Measurements from ENCODE around the gene DAAM2. TPM values are rescaled to one million over a fixed set of nuclear protein-coding genes. Genes with fewer than 3 reads are reported as not detected.

DAAM2 gene
- total RNA-seq, 4 donors from 2014 or later: 3.7 to 55.9 (median 11.9) TPM

- H3K9me3 ChIP-seq: no peaks in the 10 kb centered on the region
- H3K27ac ChIP-seq: peak overlapping the region in 3 of 4 donors; percentile 12 to 94 (median 42)
- intact Hi-C loops (cut with DNase I): no loop called here
- no peaks in the 10 kb centered on the region for H3K36me3 ChIP-seq
- peaks cover 0 to 5% (median 0%) of the 10 kb centered on the region in 4 donors for H3K27me3 ChIP-seq
- H3K4me1 ChIP-seq: peaks cover 0 to 83% (median 13%) of the 10 kb centered on the region in 3 donors
- WGBS, 2 donors: 78 to 80% methylated on average over 1 of the region's 1 CpG
- peak overlapping the region in 2 of 4 donors; percentile 84 to 90 for H3K4me3 ChIP-seq
- no peak for DNase-seq
- TF ChIP-seq CTCF (IDR thresholded peaks at IDR 0.05): no peak
- no peak for TF ChIP-seq POLR2A (IDR thresholded peaks at IDR 0.05)
Measured at GRCh38 chr6:39931607-39932006, 139.4 kb downstream of the DAAM2 start.

- Histone ChIP-seq H3K4me3 (peak overlapping the region in 3 of 4 donors; percentile 69 to 90 (median 84)), H3K36me3 (no peaks in the 10 kb centered on the region), H3K27me3 (peaks cover 0 to 5% (median 0%) of the 10 kb centered on the region in 4 donors), H3K9me3 (no peaks in the 10 kb centered on the region), H3K27ac (peak overlapping the region in 3 of 4 donors; percentile 85 to 94 (median 91)), H3K4me1 (peaks cover 0 to 75% (median 6%) of the 10 kb centered on the region in 3 donors)
- DNase-seq: no peak
- WGBS, 2 donors: 89 to 90% methylated on average over 8 of the region's 8 CpGs
- intact Hi-C loops (cut with DNase I): no loop called here
- TF ChIP-seq POLR2A (IDR thresholded peaks at IDR 0.05): no peak
- no peak for TF ChIP-seq CTCF (IDR thresholded peaks at IDR 0.05)
Measured at GRCh38 chr6:39932386-39932910, 140.3 kb downstream of the DAAM2 start.

- H3K27ac ChIP-seq: peak overlapping the region; percentile 73 to 94 (median 88)
- DNase-seq: no peak
- TF ChIP-seq POLR2A (IDR thresholded peaks at IDR 0.05) (no peak), CTCF (IDR thresholded peaks at IDR 0.05) (no peak)
- intact Hi-C loops (cut with DNase I): no loop called here
- H3K9me3 ChIP-seq: no peaks in the 10 kb centered on the region
- peaks cover 0 to 63% (median 3%) of the 10 kb centered on the region in 3 donors for H3K4me1 ChIP-seq
- WGBS, 2 donors: 29 to 53% methylated on average over 2 to 6 of the region's 9 CpGs
- H3K36me3 ChIP-seq: no peaks in the 10 kb centered on the region
- peaks cover 0 to 5% (median 0%) of the 10 kb centered on the region in 4 donors for H3K27me3 ChIP-seq
- H3K4me3 ChIP-seq: peak overlapping the region; percentile 56 to 90 (median 76)
Measured at GRCh38 chr6:39933669-39934130, 141.5 kb downstream of the DAAM2 start.

- no peaks in the 10 kb centered on the region for H3K36me3 ChIP-seq
- intact Hi-C loops (cut with DNase I): no loop called here
- no peak for DNase-seq
- peak within 1 kb of the TSS; percentile 73 to 94 (median 88) for H3K27ac ChIP-seq
- peak within 1 kb of the TSS; percentile 56 to 90 (median 76) for H3K4me3 ChIP-seq
- H3K27me3 ChIP-seq: peaks cover 0 to 5% (median 0%) of the 10 kb centered on the region in 4 donors
- H3K4me1 ChIP-seq: peaks cover 0 to 60% (median 3%) of the 10 kb centered on the region in 3 donors
- 3 to 20% methylated on average over 3 to 5 of the region's 46 CpGs for WGBS, 2 donors
- peak in 2 of 4 donors; percentile 44 to 52 for TF ChIP-seq POLR2A (IDR thresholded peaks at IDR 0.05)
- no peak for TF ChIP-seq CTCF (IDR thresholded peaks at IDR 0.05)
- no peaks in the 10 kb centered on the region for H3K9me3 ChIP-seq
Measured at GRCh38 chr6:39934131-39934757, 142.1 kb downstream of the DAAM2 start, which contains the start of gene MOCS1. TSS of gene MOCS1 (minus strand) at chr6:39934462. CDS start at chr6:39934417, 45 bp downstream.

GRCh38 chr6:39935241-39935640, 143.1 kb downstream of the DAAM2 start:
- Histone ChIP-seq H3K36me3 (no peaks in the 10 kb centered on the region), H3K9me3 (no peaks in the 10 kb centered on the region), H3K4me3 (no peak overlapping the region), H3K27me3 (peaks cover 0 to 5% (median 0%) of the 10 kb centered on the region in 4 donors), H3K27ac (no peak overlapping the region), H3K4me1 (peaks cover 0 to 50% (median 3%) of the 10 kb centered on the region in 3 donors)
- DNase-seq: no peak
- TF ChIP-seq POLR2A (IDR thresholded peaks at IDR 0.05) (no peak), CTCF (IDR thresholded peaks at IDR 0.05) (no peak)
- 44 to 70% methylated on average over 2 of the region's 2 CpGs for WGBS, 2 donors
- intact Hi-C loops (cut with DNase I): no loop called here

Data from esophagus squamous epithelium (tissue), 5 donors.